MM.1S (cell line): ENCODE measurements around the gene EOLA1.
"Not testable (repeated sequence)": the region's sequence is repeated elsewhere in the genome, so short reads cannot be mapped to it uniquely, and the experiment has no call there.

Experiments used
- DNase-seq: peaks from one replicate; pipeline ENCODE4 v3.0.0-alpha.2; 2015
- H2AFZ ChIP-seq: fragments of 300-600 bp; sonication (generic); 2 replicates; pipeline ENCODE4 v1.6.0; 2016; ENCODE audit warnings: antibody characterized with exemption, low read length
- H3F3A ChIP-seq: fragments of 300-600 bp; sonication (generic); 2 replicates; pipeline ENCODE4 v1.6.1; 2016; ENCODE audit warnings: mild to moderate bottlenecking, antibody characterized with exemption, low read length, moderate library complexity, mixed read lengths; ENCODE audit not compliant: insufficient read depth
- H3K27ac ChIP-seq: fragments of 300-600 bp; sonication (generic); 2 replicates; pipeline ENCODE4 v1.5.1; 2016; ENCODE audit warnings: mild to moderate bottlenecking, low read length
- H3K27me3 ChIP-seq: fragments of 300-600 bp; sonication (generic); replicated peaks from 2 replicates; pipeline ENCODE4 v1.6.0; 2016; ENCODE audit warnings: low read length; ENCODE audit not compliant: insufficient read depth
- H3K36me3 ChIP-seq: fragments of 300-600 bp; sonication (generic); replicated peaks from 2 replicates; pipeline ENCODE4 v1.6.1; 2016; ENCODE audit warnings: mild to moderate bottlenecking, low read length, mixed read lengths; ENCODE audit not compliant: insufficient read depth
- H3K4me1 ChIP-seq: fragments of 300-600 bp; sonication (generic); 2 replicates; pipeline ENCODE4 v1.6.1; 2016; ENCODE audit warnings: low read length, mixed read lengths
- H3K4me2 ChIP-seq: fragments of 300-600 bp; sonication (generic); 2 replicates; pipeline ENCODE4 v1.6.0; 2016; ENCODE audit warnings: low read depth, low read length
- H3K4me3 ChIP-seq: fragments of 300-600 bp; sonication (generic); 2 replicates; pipeline ENCODE4 v1.5.1; 2016; ENCODE audit warnings: low read length, mixed read lengths
- H3K79me2 ChIP-seq: fragments of 300-600 bp; sonication (generic); 2 replicates; pipeline ENCODE4 v1.6.1; 2016; ENCODE audit warnings: mixed run types, low read length, mixed read lengths
- H3K9ac ChIP-seq: fragments of 300-600 bp; sonication (generic); 2 replicates; pipeline ENCODE4 v1.6.1; 2016; ENCODE audit warnings: low read length, mixed read lengths
- H3K9me2 ChIP-seq: fragments of 300-600 bp; sonication (generic); replicated peaks from 2 replicates; pipeline ENCODE4 v1.6.1; 2016; ENCODE audit warnings: mild to moderate bottlenecking, low read length, mixed read lengths; ENCODE audit not compliant: insufficient read depth
- H3K9me3 ChIP-seq: fragments of 300-600 bp; sonication (generic); replicated peaks from 2 replicates; pipeline ENCODE4 v1.6.1; 2016; ENCODE audit warnings: mild to moderate bottlenecking, low read length, mixed read lengths; ENCODE audit not compliant: insufficient read depth
- H4K20me1 ChIP-seq: fragments of 300-600 bp; sonication (generic); 2 replicates; pipeline ENCODE4 v1.6.1; 2016; ENCODE audit warnings: mild to moderate bottlenecking, low read length, moderate library complexity, mixed read lengths; ENCODE audit not compliant: insufficient read depth
- CTCF ChIP-seq: fragments of 300-600 bp; sonication (generic); IDR thresholded peaks from 2 replicates; pipeline ENCODE4 v1.5.1; 2016; ENCODE audit warnings: antibody characterized with exemption, low read length, mixed read lengths
- EZH2 ChIP-seq: fragments of 300-600 bp; sonication (generic); optimal IDR thresholded peaks from 2 replicates; pipeline ENCODE3; 2017; ENCODE audit warnings: low read depth, mild to moderate bottlenecking, antibody characterized with exemption, low read length, mixed read lengths
- EZH2phosphoT487 ChIP-seq: fragments of 300-600 bp; sonication (generic); IDR thresholded peaks from 2 replicates; pipeline ENCODE4 v1.6.1; 2018; ENCODE audit warnings: antibody characterized with exemption, low read length

Gene EOLA1

GRCh38 chrX:149497626-149498025, 43.2 kb upstream of the EOLA1 start:
- no peak overlapping the region for H3K4me2 ChIP-seq
- no peaks in the 10 kb centered on the region; the same call in 1 of the 2 replicates for H3K36me3 ChIP-seq
- TF ChIP-seq EZH2 (no peak), EZH2phosphoT487 (no peak), CTCF (no peak)
- no peaks in the 10 kb centered on the region for H3K9me3 ChIP-seq
- no peak overlapping the region for H3K27ac ChIP-seq
- peaks cover 27% of the 10 kb centered on the region for H3F3A ChIP-seq
- H3K9me2 ChIP-seq, result no peaks in the 10 kb centered on the region
- H3K27me3 ChIP-seq, result no peaks in the 10 kb centered on the region
- no peak overlapping the region for H2AFZ ChIP-seq
- peaks cover 4% of the 10 kb centered on the region; the same call in 1 of the 2 replicates for H4K20me1 ChIP-seq
- no peak overlapping the region for H3K9ac ChIP-seq
- peaks cover 30% of the 10 kb centered on the region for H3K4me1 ChIP-seq
- H3K79me2 ChIP-seq, result peaks cover 14% of the 10 kb centered on the region; the same call in 1 of the 2 replicates
- H3K4me3 ChIP-seq, result no peak overlapping the region
- no peak for DNase-seq

- no peaks in the 10 kb centered on the region for H3K9me3 ChIP-seq
- H3K9me2 ChIP-seq, result no peaks in the 10 kb centered on the region
- DNase-seq, result no peak
- no peak overlapping the region for H3K9ac ChIP-seq
- H3K4me3 ChIP-seq, result no peak overlapping the region
- peaks cover 32% of the 10 kb centered on the region for H3K4me1 ChIP-seq
- no peak for TF ChIP-seq CTCF
- H3K36me3 ChIP-seq, result no peaks in the 10 kb centered on the region; the same call in 1 of the 2 replicates
- peaks cover 4% of the 10 kb centered on the region; the same call in 1 of the 2 replicates for H4K20me1 ChIP-seq
- no peaks in the 10 kb centered on the region for H3K27me3 ChIP-seq
- no peak overlapping the region for H3K4me2 ChIP-seq
- H3F3A ChIP-seq, result peaks cover 29% of the 10 kb centered on the region
- peaks cover 14% of the 10 kb centered on the region; the same call in 1 of the 2 replicates for H3K79me2 ChIP-seq
- no peak overlapping the region for H2AFZ ChIP-seq
- no peak overlapping the region for H3K27ac ChIP-seq
These were observed 42.0 kb upstream of the EOLA1 start for GRCh38 chrX:149498767-149499166.

- Histone ChIP-seq H3K9me3 (no peaks in the 10 kb centered on the region), H3K9ac (no peak overlapping the region; the same call in 1 of the 2 replicates), H2AFZ (no peak overlapping the region), H3K79me2 (peaks cover 20% of the 10 kb centered on the region), H3K4me1 (peaks cover 32% of the 10 kb centered on the region), H3K27ac (peak overlapping the region; percentile 93; the same call in 1 of the 2 replicates), H3K9me2 (no peaks in the 10 kb centered on the region), H3K27me3 (no peaks in the 10 kb centered on the region), H3K4me2 (peak overlapping the region; percentile 38), H3K36me3 (no peaks in the 10 kb centered on the region; the same call in 1 of the 2 replicates), H3K4me3 (no peak overlapping the region), H3F3A (peaks cover 33% of the 10 kb centered on the region), H4K20me1 (peaks cover 4% of the 10 kb centered on the region; the same call in 1 of the 2 replicates)
- DNase-seq, result no peak
- TF ChIP-seq EZH2phosphoT487, result no peak
- no peak for TF ChIP-seq EZH2
- TF ChIP-seq CTCF, result no peak
These were observed 41.0 kb upstream of the EOLA1 start for GRCh38 chrX:149499766-149500165.

GRCh38 chrX:149502923-149503322, 37.9 kb upstream of the EOLA1 start:
- Histone ChIP-seq H3K4me3 (peak overlapping the region; percentile 20; the same call in 1 of the 2 replicates), H3K79me2 (peaks cover 19% of the 10 kb centered on the region), H3F3A (peaks cover 33% of the 10 kb centered on the region), H3K9ac (peak overlapping the region; percentile 56; the same call in 1 of the 2 replicates), H3K27ac (peak overlapping the region; percentile 93), H3K4me1 (peaks cover 36% of the 10 kb centered on the region)
- H3K9me3 ChIP-seq, H3K36me3 ChIP-seq, H3K4me2 ChIP-seq, H2AFZ ChIP-seq, H4K20me1 ChIP-seq, H3K27me3 ChIP-seq, H3K9me2 ChIP-seq: not testable (repeated sequence)
- peak; percentile 65 for DNase-seq

- H3K27ac ChIP-seq, result peak overlapping the region; percentile 93; the same call in 1 of the 2 replicates
- H3F3A ChIP-seq, result peaks cover 33% of the 10 kb centered on the region
- not testable (repeated sequence) for H3K27me3 ChIP-seq, H2AFZ ChIP-seq, H3K4me3 ChIP-seq, H3K9me2 ChIP-seq, H4K20me1 ChIP-seq, H3K9me3 ChIP-seq, H3K36me3 ChIP-seq, H3K4me2 ChIP-seq
- peak overlapping the region; percentile 94; the same call in 1 of the 2 replicates for H3K9ac ChIP-seq
- H3K4me1 ChIP-seq, result peaks cover 36% of the 10 kb centered on the region
- peak; percentile 66 for DNase-seq
- peaks cover 17% of the 10 kb centered on the region for H3K79me2 ChIP-seq
These were observed 37.4 kb upstream of the EOLA1 start for GRCh38 chrX:149503446-149503845.
